KOPT-K1 (cell line): ENCODE data around the gene MIA2.
"Not testable (repeated sequence)": the region's sequence is repeated elsewhere in the genome, so short reads cannot be mapped to it uniquely, and the experiment has no call there.

Experiments used
- H3K27ac ChIP-seq: fragments of 200-600 bp; sonication (generic); 2 replicates; pipeline ENCODE4 v1.5.1; 2016; ENCODE audit warnings: antibody characterized with exemption, mild to moderate bottlenecking, low read depth, low read length; ENCODE audit not compliant: poor library complexity, severe bottlenecking
- H3K36me3 ChIP-seq: fragments of 200-600 bp; sonication (generic); 2 replicates; pipeline ENCODE4 v1.5.1; 2017; ENCODE audit warnings: antibody characterized with exemption, mild to moderate bottlenecking, low read length, moderate library complexity; ENCODE audit not compliant: insufficient read depth
- H3K9me3 ChIP-seq: fragments of 200-600 bp; sonication (generic); 2 replicates; pipeline ENCODE4 v1.5.1; 2017; ENCODE audit warnings: antibody characterized with exemption, low read length, mild to moderate bottlenecking; ENCODE audit not compliant: insufficient read depth, poor library complexity, severe bottlenecking

The MIA2 gene

DNA sequence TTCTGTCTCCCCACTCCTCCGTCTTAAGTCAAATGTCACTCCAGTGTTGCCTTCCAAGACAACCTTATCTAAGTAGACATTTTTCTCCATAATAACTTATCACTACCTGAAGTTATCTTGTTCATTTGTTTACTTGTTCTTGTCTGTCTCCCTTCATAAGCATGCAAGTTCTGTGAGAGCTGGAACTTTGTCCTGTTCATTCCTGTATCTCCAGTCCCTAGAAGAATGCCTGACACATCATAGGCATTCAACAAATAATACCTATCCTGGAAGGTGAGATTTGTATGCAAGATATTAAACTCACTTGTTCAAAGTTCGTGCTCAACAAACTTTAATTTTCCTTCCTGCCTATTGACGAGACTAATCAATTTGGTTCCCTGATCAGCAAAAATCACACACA is 5.7 kb upstream of the MIA2 start:
- no peaks in the 10 kb centered on the region for H3K36me3 ChIP-seq
- no peaks in the 10 kb centered on the region for H3K9me3 ChIP-seq
- no peak overlapping the region for H3K27ac ChIP-seq

DNA sequence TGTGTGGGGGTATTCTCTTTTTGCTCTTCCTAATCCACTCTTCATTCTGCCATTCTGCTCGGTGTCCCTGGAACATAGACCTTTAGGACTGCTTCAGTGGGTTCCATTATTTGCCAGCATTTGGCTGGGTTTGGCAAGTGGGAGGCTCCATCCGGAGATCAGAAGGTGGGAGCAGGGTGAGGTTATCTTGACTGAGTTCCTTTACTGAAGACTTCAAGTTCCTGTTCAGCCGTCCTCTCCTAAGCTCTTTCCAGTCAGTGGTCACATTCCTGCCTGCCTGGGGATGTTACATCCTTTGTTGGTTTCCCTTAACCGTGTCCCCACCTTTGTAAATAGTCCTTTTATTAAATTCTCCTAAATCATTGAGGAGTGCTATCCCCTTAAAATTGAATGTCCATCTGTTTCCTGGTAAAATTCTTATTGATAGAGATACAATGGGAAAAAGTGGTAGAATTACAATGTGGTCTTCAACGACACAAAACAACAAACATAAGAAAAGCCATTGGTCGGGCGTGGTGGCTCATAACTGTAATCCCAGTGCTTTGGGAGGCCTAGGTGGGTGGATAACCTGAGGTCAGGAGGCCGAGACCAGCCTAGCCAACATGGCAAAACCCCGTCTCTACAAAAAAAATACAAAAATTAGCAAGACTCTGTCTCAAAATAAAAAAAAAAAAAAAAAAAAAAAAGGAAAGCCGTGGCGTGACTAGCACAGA is 5.0 kb upstream of the MIA2 start:
- Histone ChIP-seq H3K36me3 (no peaks in the 10 kb centered on the region), H3K27ac (no peak overlapping the region), H3K9me3 (no peaks in the 10 kb centered on the region)

- no peak overlapping the region for H3K27ac ChIP-seq
- H3K36me3 ChIP-seq = no peaks in the 10 kb centered on the region
- no peaks in the 10 kb centered on the region for H3K9me3 ChIP-seq
Measured at GRCh38 chr14:39229222-39229543, 4.5 kb upstream of the MIA2 start.

DNA sequence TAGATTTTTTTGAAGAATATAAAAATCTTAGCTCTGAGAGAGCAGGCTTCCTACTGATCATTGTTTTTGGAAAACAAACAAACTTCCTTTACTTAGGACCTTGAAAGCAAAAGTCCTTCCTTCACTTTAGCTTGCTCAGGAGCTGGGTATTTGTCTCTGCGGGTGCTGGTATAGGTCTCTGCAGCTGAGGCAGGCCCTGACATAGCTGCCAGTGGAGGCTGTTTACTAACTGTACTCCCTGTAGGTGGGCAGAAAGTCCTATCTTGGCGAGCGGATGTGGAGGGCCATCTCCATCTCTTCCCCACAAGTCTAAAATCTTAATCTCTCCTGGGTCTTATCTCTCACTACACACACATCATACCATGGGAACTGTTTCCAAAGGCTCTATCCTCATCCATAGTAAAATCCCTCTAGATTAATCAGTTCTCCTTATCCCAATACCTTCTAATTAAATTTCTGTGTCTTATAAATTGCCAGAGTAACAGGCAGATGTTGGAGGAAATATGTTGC is 4.1 kb upstream of the MIA2 start:
- Histone ChIP-seq H3K36me3 (no peaks in the 10 kb centered on the region), H3K27ac (no peak overlapping the region), H3K9me3 (no peaks in the 10 kb centered on the region)

GRCh38 chr14:39230416-39231035 is 3.2 kb upstream of the MIA2 start:
- no peak overlapping the region for H3K27ac ChIP-seq
- no peaks in the 10 kb centered on the region for H3K9me3 ChIP-seq
- H3K36me3 ChIP-seq = no peaks in the 10 kb centered on the region

- not testable (repeated sequence) for H3K9me3 ChIP-seq, H3K36me3 ChIP-seq, H3K27ac ChIP-seq
Measured at GRCh38 chr14:39231751-39232553, 1.8 kb upstream of the MIA2 start.

DNA sequence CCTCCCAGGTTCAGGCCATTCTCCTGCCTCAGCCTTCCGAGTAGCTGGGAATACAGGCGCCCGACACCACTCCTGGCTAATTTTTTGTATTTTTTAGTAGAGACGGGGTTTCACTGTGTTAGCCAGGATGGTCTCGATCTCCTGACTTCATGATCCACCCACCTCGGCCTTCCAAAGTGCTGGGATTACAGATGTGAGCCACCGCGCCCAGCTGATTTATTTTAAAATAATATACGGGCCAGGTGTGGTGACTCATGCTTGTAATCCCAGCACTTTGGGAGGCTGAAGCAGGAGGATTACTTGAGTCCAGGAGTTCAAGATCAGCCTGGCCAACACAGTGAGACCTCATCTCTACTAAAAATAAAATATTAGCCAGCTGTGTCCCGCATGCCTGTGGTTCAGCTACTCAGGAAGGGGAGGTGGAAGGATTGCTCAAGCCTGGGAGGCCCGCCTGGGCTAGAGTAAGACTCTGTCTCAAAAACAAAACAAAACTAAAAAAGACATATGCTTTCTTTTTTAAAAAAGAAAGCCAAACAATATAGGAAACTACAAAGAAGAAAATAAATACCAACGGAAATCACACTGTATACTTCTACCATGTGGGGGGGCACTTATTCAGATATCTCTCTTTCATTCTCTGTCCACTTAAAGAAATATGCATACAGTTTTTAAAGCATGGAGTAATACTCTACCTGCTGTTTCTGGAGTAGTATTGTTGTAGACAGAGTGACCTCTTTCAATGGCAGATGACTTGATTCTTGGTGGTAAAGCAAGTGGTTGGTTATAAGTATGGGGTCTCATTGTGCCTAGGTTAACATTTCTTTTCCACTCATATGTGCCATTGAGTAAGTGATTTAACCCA is 930 bp upstream of the MIA2 start:
- Histone ChIP-seq H3K27ac (peak overlapping the region; percentile 0), H3K9me3 (no peaks in the 10 kb centered on the region), H3K36me3 (no peaks in the 10 kb centered on the region)

DNA sequence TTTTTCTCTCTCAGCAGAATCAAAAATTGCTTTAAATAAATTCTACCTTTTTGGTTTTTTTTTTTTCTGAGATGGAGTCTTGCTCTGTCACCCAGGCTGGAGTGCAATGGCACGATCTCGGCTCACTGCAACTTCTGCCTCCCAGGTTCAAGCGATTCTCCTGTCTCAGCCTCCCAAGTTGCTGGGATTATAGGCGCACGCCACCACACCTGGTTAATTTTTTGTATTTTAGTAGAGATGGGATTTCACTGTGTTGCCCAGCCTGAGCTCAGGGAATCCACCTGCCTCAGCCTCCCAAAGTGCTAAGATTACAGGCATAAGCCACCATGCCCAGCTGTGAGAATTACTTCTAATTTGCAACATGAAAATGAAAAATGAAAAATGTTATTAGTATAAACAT is 1.3 kb downstream of the MIA2 start:
- H3K9me3 ChIP-seq, H3K36me3 ChIP-seq, H3K27ac ChIP-seq: not testable (repeated sequence)

DNA sequence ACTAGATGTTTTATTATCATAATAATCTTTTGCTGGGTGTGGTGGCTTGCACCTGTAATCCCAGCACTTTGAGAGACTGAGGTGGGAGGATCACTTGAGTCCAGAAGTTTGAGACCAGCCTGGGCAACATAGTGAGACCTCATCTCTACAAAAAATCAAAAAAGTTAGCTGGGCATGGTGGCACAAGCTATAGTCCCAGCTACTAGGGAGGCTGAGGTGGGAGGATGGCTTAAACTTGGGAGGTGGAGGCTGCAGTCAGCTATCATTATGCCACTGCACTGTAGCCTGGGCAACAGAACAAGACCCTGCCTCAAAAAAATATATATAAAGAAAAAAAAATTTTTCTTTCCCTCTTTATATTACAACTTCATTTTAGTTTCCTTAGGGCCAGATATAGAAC is 1.8 kb downstream of the MIA2 start:
- not testable (repeated sequence) for H3K9me3 ChIP-seq, H3K36me3 ChIP-seq, H3K27ac ChIP-seq

DNA sequence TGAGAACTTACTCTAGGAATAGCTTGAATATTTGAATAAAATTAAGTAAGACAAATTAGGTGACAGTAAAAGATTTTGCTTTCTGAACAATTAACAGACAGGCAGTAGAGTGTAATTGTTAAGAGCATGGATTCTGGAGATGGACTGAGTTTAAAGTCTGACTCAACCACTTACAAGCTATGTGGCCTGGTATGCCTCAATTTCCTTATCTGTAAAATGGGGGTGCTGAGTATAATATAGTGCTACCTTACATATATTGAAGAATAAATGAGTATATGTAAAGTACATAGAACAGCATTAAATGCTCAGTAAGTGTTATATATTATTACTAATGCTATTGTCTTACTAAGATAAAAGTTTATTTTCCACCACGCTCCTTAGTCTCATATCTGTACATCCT is 7.1 kb downstream of the MIA2 start:
- Histone ChIP-seq H3K36me3 (no peaks in the 10 kb centered on the region), H3K9me3 (no peaks in the 10 kb centered on the region), H3K27ac (no peak overlapping the region)

DNA sequence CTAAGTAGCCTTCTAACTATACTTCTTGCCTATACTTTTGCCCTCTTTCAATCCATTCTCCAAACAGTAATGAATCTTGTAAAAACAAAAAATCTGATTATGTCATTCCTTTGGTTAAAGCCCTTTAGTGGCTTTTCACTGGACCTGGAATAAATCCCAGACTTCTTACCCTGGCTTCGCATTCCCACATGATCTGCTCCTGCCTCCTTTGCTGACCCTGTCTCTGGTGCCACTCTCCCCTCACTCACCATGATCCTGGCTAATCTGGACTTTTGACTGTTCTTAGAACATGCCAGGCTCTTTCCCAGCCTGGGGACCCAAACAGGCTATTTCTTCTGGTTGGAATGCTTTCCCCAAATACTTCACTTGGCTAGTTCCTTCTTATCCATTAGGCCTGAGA is 7.9 kb downstream of the MIA2 start:
- no peaks in the 10 kb centered on the region for H3K9me3 ChIP-seq
- H3K27ac ChIP-seq = no peak overlapping the region
- no peaks in the 10 kb centered on the region for H3K36me3 ChIP-seq

DNA sequence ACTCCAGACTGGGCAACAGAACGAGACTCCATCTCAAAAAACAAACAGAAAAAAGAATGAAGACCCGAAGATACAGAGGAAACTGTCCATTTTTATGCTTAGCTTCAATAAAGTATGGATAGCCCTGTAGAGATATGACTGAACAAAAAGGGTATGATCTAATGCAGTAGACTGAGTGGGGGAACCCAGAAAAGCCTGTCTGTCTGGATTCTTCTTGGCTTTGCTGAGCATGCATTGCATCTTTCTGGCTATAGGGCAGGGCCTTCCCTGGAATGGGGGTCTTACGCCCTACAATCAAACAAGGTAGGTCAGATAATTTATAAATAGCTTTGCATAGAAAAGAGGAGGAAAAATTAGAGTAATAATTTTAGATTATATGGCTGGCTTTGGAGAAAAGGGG is 10.1 kb downstream of the MIA2 start:
- no peak overlapping the region for H3K27ac ChIP-seq

GRCh38 chr14:39246618-39247017 is 12.9 kb downstream of the MIA2 start:
- no peak overlapping the region for H3K27ac ChIP-seq
- no peaks in the 10 kb centered on the region for H3K9me3 ChIP-seq
- H3K36me3 ChIP-seq = no peaks in the 10 kb centered on the region

More for the DNA sequence above, 10.1 kb downstream of the MIA2 start:
- Histone ChIP-seq H3K9me3 (no peaks in the 10 kb centered on the region), H3K36me3 (no peaks in the 10 kb centered on the region)

DNA sequence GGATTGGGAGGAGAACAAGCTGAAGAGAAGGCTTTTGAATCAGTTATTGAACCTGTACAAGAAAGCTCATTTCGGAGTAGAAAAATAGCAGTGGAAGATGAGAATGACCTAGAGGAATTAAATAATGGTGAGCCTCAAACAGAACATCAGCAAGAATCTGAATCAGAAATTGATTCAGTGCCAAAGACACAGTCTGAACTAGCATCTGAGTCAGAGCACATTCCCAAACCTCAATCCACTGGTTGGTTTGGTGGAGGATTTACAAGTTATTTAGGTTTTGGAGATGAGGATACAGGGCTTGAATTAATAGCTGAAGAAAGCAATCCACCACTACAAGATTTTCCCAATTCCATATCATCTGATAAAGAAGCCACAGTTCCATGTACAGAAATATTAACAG is 13.5 kb downstream of the MIA2 start:
- H3K36me3 ChIP-seq = no peaks in the 10 kb centered on the region
- no peak overlapping the region for H3K27ac ChIP-seq
- H3K9me3 ChIP-seq = no peaks in the 10 kb centered on the region

DNA sequence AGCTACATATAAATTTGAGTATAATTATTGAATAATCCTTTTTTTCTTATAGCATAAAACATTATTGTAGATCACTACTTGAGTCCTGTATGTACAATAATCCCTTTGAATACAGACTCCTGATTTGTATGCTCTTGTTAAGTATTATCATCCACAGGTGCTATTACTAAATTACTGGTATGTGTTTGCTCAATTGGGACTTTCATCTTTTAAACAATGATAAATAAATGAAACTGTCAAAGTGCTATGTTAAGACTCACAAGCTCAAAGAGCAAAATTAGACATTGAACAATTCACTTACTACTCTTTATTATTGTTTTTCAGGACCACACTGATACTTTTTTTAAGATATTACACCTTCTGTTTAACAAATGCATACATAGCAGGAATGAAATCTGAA is 17.8 kb downstream of the MIA2 start:
- Histone ChIP-seq H3K36me3 (no peaks in the 10 kb centered on the region), H3K9me3 (no peaks in the 10 kb centered on the region), H3K27ac (no peak overlapping the region)
